CD4-positive, alpha-beta T cell (primary cell): Measurements from ENCODE around the gene TTC6. TPM values are rescaled to one million over a fixed set of nuclear protein-coding genes. Genes with fewer than 3 reads are reported as not detected.

Experiments used
- ATAC-seq: fragments of 200-7000 bp; cut with Tn5 transposase; one replicate; pipeline ENCODE4 v1.10.0; 2022; ENCODE audit warnings: mild to moderate bottlenecking; ENCODE audit not compliant: poor library complexity
- CTCF ChIA-PET: fragments of 350-600 bp; sonication (Branson Sonifier 250); formaldehyde crosslinking; loops from one replicate; lab custom pipeline; 2021; ENCODE audit warnings: antibody characterized with exemption, inconsistent platforms; lab: Charles Lee
- POLR2A ChIA-PET: fragments of 350-600 bp; sonication (Branson Sonifier 250); formaldehyde crosslinking; loops from one replicate; lab custom pipeline; 2021; ENCODE audit warnings: antibody characterized with exemption, inconsistent platforms; lab: Charles Lee
- DNase-seq, 14 experiments: peaks; one replicate each; pipeline ENCODE4 v3.0.0-alpha.2; 2013 to 2020; ENCODE audit warnings: mixed read lengths in 2 of 14
- H3K27ac ChIP-seq, 2 donors: one replicate each; pipeline versions ENCODE4 v1.5.1 to v1.7.0; 2013; ENCODE audit warnings: low read length in 2 of 2, low read depth in 1 of 2, mild to moderate bottlenecking in 1 of 2
- H3K27me3 ChIP-seq, 2 experiments: 1 replicate in 1 of 2; 2 replicates in 1 of 2; pipeline versions ENCODE4 v1.6.1 to v1.7.0; 2013; ENCODE audit warnings: low read length in 2 of 2, control low read depth in 1 of 2, mild to moderate bottlenecking in 1 of 2, moderate library complexity in 1 of 2; ENCODE audit not compliant: insufficient read depth in 2 of 2, control insufficient read depth in 1 of 2
- H3K36me3 ChIP-seq: one replicate; pipeline ENCODE4 v1.6.1; 2013; ENCODE audit warnings: low read length, control low read depth; ENCODE audit not compliant: insufficient read depth
- H3K4me1 ChIP-seq: one replicate; pipeline ENCODE4 v1.6.1; 2013; ENCODE audit warnings: low read length, control low read depth; ENCODE audit not compliant: insufficient read depth
- H3K4me3 ChIP-seq: one replicate; pipeline ENCODE4 v1.5.1; 2013; ENCODE audit warnings: mild to moderate bottlenecking, low read length, moderate library complexity
- H3K9me3 ChIP-seq, 2 experiments: 1 replicate in 1 of 2; 2 replicates in 1 of 2; pipeline versions ENCODE4 v1.6.1 to v1.7.0; 2013; ENCODE audit warnings: low read length in 2 of 2, mild to moderate bottlenecking in 2 of 2, control low read depth in 1 of 2, moderate library complexity in 1 of 2; ENCODE audit not compliant: control insufficient read depth in 1 of 2, insufficient read depth in 1 of 2
- H3K27ac Mint-ChIP-seq: one replicate; pipeline ENCODE4 v1.8.0; 2020; ENCODE audit warnings: mixed read lengths
- H3K27me3 Mint-ChIP-seq: one replicate; pipeline ENCODE4 v1.8.0; 2021; ENCODE audit warnings: mixed read lengths
- H3K36me3 Mint-ChIP-seq: one replicate; pipeline ENCODE4 v1.8.0; 2021; ENCODE audit warnings: low read depth, mixed read lengths
- H3K4me1 Mint-ChIP-seq: one replicate; pipeline ENCODE4 v1.8.0; 2021; ENCODE audit warnings: low read depth, mixed read lengths
- H3K4me3 Mint-ChIP-seq: one replicate; pipeline ENCODE4 v1.8.0; 2020; ENCODE audit warnings: mild to moderate bottlenecking, mixed read lengths
- H3K9me3 Mint-ChIP-seq: one replicate; pipeline ENCODE4 v1.8.0; 2020; ENCODE audit warnings: mixed read lengths
- intact Hi-C, 2 experiments: fragments of 100-400 bp; cut with DNase I in 1 of 2; cut with micrococcal nuclease in 1 of 2; formaldehyde crosslinking; loops; one replicate each; pipeline versions ENCODE4 v1.15.1 to v1.9.0; 2023 to 2025; cut with DNase I, micrococcal nuclease
- total RNA-seq, 174 experiments: library from RNA in 2 of 174; stranded (reverse) in 2 of 174; gene quantifications; one replicate each; pipeline ENCODE4 v1.2.3 and lab custom pipeline; 2021 to 2026
- TF ChIP-seq, protein P1 (sequence below): fragments of 200-600 bp; IDR thresholded peaks from one replicate; pipeline ENCODE4 v1.8.0; 2022; ENCODE audit warnings: antibody characterized with exemption, mild to moderate bottlenecking

TTC6 gene
- total RNA-seq, 2 experiments from 2014 or later, result not detected

DNA sequence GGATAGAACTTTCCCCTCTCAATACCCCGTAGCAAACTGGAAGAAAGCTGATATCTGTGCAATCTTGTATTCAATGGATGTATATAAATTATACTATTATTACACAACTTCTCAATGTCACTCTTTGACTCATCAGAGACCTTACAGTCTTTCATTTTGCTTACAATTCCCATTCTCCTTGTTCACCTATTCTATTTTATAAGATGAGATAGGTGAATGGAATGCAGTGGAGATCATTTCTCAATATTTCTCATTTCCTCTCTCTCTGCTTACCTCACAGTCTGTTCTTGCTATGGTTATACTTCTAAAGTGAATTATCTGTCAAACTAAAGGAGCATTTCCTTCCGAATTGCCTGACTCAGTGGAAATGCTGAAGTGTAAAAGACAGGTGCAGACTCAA lies 15.3 kb upstream of the TTC6 start:
- Histone ChIP-seq H3K27me3 (peaks cover 18 to 35% of the 10 kb centered on the region in 2 experiments), H3K36me3 (no peaks in the 10 kb centered on the region)
- no peaks in the 10 kb centered on the region for H3K36me3 Mint-ChIP-seq

DNA sequence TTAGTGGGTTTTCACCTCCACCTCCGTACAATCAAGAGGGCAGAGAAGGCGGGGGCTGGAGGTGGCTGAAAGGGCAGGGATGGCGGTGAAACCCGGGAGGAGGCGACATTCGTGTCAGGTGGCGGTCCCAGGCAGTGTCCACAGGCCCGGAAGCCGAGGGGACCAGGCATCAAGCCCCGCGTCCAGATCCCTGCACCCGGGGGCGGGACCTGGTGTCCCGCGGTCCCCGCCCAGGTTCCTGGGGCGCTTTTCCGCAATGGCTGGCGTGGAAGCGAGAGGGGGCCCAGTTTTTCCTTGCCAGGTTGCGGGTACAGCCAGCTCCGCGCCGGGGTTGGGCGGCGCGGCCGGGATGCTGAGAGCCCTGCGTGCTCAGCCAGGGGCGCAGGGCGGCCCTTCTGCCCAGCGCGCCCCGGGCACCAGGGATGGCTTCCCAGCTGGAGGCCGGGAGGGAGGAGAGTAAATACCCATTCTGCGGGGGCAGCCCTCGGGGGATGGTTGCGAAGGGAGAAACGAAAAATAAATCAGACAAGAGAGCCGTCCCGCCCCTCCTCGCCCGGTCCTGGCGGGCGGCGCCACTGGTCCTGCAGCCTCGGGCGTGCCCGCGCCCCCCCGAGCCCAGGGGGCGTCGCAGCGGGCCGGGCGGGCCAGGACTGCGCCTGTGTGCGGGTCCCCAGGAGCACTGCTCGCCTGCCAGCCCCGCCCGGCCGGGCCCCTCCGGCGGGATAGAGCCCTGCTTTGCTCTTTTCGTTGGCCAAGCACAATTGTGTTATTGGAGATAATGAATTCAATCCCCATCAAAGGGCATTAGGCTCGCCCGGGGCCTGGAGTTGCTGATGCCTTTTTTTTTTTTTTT lies 11.8 kb upstream of the TTC6 start:
- no peaks in the 10 kb centered on the region for H3K9me3 Mint-ChIP-seq
- POLR2A ChIA-PET, result no interaction called here
- no peak overlapping the region for H3K27ac ChIP-seq
- no peak for DNase-seq
- no peak for ATAC-seq
- H3K4me1 ChIP-seq, result no peaks in the 10 kb centered on the region
- no peaks in the 10 kb centered on the region for H3K4me1 Mint-ChIP-seq
- no peak overlapping the region for H3K4me3 ChIP-seq
- intact Hi-C loops, result no loop called here
- peaks cover 0 to 35% of the 10 kb centered on the region in 2 experiments for H3K9me3 ChIP-seq
- H3K27me3 Mint-ChIP-seq, result peaks cover 73% of the 10 kb centered on the region
- CTCF ChIA-PET, result no interaction called here
- TF ChIP-seq, protein P1, sequence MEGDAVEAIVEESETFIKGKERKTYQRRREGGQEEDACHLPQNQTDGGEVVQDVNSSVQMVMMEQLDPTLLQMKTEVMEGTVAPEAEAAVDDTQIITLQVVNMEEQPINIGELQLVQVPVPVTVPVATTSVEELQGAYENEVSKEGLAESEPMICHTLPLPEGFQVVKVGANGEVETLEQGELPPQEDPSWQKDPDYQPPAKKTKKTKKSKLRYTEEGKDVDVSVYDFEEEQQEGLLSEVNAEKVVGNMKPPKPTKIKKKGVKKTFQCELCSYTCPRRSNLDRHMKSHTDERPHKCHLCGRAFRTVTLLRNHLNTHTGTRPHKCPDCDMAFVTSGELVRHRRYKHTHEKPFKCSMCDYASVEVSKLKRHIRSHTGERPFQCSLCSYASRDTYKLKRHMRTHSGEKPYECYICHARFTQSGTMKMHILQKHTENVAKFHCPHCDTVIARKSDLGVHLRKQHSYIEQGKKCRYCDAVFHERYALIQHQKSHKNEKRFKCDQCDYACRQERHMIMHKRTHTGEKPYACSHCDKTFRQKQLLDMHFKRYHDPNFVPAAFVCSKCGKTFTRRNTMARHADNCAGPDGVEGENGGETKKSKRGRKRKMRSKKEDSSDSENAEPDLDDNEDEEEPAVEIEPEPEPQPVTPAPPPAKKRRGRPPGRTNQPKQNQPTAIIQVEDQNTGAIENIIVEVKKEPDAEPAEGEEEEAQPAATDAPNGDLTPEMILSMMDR, result no peak
- H3K36me3 ChIP-seq, result no peaks in the 10 kb centered on the region
- H3K27ac Mint-ChIP-seq, result no peak overlapping the region
- H3K27me3 ChIP-seq, result peaks cover 40 to 67% of the 10 kb centered on the region in 2 experiments
- H3K4me3 Mint-ChIP-seq, result no peak overlapping the region
- no peaks in the 10 kb centered on the region for H3K36me3 Mint-ChIP-seq

More for the DNA sequence above, 15.3 kb upstream of the TTC6 start:
- TF ChIP-seq, protein P1, result no peak
- ATAC-seq (no peak), DNase-seq (no peak)
- H3K4me3 Mint-ChIP-seq, result no peak overlapping the region
- peaks cover 51% of the 10 kb centered on the region for H3K27me3 Mint-ChIP-seq
- no peak overlapping the region for H3K4me3 ChIP-seq
- H3K27ac Mint-ChIP-seq, result no peak overlapping the region
- no peak overlapping the region for H3K27ac ChIP-seq
- intact Hi-C loops, result no loop called here
- peaks cover 0 to 20% of the 10 kb centered on the region in 2 experiments for H3K9me3 ChIP-seq
- H3K4me1 ChIP-seq, result no peaks in the 10 kb centered on the region
- peaks cover 2% of the 10 kb centered on the region for H3K9me3 Mint-ChIP-seq
- ChIA-PET POLR2A (no interaction called here), CTCF (no interaction called here)
- no peaks in the 10 kb centered on the region for H3K4me1 Mint-ChIP-seq

DNA sequence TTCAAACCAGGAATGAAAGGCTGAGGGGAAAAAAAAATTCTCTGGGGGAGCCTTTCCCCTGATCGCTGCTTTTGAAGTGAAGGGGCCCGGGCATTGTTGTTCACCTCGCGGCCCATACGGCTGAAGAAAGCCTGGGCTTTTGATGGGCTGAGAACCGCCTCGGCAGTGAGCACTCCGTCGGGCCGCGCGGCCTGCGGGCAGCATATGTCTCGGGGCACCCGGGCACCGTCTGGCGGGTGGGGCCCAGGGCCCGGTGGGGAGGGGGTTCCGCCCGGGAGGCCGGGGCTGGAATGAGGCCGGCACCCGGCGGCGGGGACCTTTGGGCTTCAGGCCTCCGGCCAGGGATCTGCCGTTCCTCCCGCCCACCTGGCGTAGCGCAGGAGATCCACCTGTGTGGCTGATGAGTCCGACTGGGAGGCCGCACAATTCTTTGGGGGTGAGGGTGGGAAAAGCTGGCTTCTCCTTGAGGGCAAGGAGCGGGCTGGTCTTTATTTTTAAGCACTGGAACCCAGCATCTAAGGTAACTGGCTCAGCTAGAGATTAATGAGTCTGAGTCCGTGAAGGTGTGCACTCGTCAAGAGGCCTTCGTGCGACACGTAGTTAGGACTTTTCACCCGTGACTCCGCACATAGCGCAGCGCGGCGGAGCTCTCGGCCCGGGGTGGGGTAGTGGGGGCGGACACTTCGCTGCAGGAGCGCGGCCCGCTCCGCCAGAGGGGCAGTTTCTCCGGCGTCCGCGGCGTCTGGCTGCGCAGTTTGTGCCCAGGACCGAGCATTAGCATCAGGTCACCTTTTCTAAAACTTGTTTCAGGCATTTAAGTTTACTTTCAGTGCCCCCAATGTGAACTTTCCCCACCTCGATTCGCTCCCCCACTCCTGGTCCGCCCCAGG lies 11.0 kb upstream of the TTC6 start:
- no peak overlapping the region for H3K4me3 Mint-ChIP-seq
- no peak overlapping the region for H3K27ac ChIP-seq
- no peaks in the 10 kb centered on the region for H3K4me1 Mint-ChIP-seq
- H3K9me3 Mint-ChIP-seq, result peaks cover 3% of the 10 kb centered on the region
- no peak overlapping the region for H3K27ac Mint-ChIP-seq
- intact Hi-C loops, result no loop called here
- peaks cover 0 to 35% of the 10 kb centered on the region in 2 experiments for H3K9me3 ChIP-seq
- peaks cover 48 to 76% of the 10 kb centered on the region in 2 experiments for H3K27me3 ChIP-seq
- TF ChIP-seq, protein P1, result no peak
- DNase-seq, result no peak
- no peaks in the 10 kb centered on the region for H3K36me3 Mint-ChIP-seq
- H3K36me3 ChIP-seq, result no peaks in the 10 kb centered on the region
- no peaks in the 10 kb centered on the region for H3K4me1 ChIP-seq
- ChIA-PET POLR2A (no interaction called here), CTCF (no interaction called here)
- ATAC-seq, result no peak
- H3K4me3 ChIP-seq, result no peak overlapping the region
- peaks cover 77% of the 10 kb centered on the region for H3K27me3 Mint-ChIP-seq
